Activated CD4-positive, alpha-beta T cell treated with anti-CD3 and anti-CD28 coated beads, Interleukin-2, Interleukin-6, amounts not matched to agents 100 ng/mL and 50 ng/mL, durations not matched to agents 16 hours and 8 hours (primary cell): ENCODE results near the gene SMIM12.
"Not testable (repeated sequence)": the region's sequence is repeated elsewhere in the genome, so short reads cannot be mapped to it uniquely, and the experiment has no call there.

Experiments used
- DNase-seq: peaks from one replicate; pipeline ENCODE4 v3.0.0-alpha.2; 2020

The SMIM12 gene

DNA sequence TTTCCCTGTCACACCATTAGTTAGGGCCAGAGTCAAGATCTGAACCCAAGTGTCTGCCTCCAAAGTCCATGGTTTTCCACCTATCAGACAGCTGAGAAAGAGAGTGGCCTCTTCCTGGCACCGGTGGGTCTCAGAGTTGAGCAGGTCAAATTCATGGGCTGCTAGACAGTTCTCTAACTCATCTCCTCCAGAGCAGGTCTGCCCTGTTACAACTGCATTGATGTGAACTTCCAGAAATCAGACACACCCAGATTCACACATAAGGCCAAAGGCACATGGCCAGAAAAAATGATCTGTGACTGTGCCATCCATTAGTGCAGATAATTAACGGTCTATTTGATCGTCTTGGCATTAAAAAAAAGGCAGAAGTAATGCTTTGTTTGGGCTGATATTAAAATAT, 17.5 kb downstream of the SMIM12 start:
- DNase-seq: no peak

DNA sequence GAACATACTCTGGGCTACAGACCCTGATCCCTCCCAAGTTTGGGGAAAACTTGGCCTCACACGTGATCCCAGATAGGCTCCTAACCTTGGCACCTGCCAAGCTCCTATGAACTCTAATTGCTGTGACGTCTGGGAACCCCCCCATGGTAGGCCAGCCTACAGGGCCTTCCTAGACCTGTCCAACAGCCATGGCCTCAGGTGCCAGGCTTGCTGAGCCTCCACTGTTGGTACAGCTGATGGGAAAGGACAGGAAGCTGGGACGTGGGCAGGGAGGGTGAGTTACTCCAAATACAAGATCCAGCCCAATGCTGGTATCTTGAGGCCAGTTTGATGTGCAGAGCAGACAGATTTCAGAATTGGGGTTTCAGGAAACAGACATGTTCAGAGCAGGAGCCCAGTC, 19.1 kb downstream of the SMIM12 start:
- no peak for DNase-seq

DNA sequence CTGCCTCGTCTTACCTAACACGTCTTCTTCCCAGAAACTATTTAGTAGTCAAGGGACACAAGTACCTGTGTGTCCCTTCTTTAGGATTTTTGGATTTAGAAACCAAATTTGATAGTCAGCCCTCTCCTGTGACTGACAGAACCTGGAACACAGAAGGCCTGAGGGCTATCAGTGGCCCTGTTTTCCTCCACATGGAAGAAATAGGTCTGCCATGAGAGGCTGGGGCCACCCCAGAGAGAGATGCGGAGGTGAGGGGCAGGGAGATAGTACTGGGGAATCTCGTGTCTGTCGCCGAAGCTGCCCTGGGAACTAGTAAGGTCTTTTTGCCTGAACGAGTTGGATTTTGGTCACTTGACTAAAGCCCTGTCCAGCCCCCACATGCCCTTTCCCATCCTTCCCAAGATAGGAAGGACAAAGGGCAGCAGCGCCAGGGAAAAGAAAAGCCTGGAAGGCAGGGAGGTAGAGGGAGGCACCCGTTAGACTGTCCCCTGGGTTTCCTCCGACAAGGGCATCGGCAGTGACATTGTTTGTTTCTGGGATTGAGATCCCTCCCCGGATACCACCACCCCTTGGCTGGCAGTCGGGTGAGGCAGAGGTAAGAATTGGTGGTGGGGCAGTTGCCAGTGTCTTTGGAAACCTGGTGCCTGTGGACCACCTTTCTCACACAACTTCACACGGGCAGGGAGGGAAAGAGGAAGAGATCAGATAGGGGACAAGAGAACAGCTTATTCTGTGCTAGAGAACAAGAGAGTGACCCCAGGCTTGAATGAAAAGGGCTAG, 19.8 kb downstream of the SMIM12 start:
- DNase-seq: no peak

DNA sequence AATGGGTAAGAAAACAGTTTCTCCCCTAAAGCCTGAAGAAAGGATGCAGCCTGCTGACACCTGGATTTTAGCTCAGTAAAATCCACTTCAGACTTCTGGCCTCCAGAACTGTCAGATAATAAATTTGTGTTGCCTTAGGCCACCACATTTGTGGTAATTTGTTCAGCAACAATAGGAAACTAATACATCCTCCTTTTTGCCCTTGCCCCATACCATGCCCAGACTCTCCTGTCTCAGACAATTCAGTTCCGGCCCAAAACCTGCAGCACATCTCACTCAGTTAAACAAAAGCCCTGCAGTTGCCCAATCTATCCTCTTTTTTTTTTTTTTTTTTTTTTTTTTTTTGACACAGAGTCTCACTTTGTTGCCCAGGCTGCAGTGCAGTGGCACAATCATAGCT, 25.8 kb downstream of the SMIM12 start:
- DNase-seq: no peak

DNA sequence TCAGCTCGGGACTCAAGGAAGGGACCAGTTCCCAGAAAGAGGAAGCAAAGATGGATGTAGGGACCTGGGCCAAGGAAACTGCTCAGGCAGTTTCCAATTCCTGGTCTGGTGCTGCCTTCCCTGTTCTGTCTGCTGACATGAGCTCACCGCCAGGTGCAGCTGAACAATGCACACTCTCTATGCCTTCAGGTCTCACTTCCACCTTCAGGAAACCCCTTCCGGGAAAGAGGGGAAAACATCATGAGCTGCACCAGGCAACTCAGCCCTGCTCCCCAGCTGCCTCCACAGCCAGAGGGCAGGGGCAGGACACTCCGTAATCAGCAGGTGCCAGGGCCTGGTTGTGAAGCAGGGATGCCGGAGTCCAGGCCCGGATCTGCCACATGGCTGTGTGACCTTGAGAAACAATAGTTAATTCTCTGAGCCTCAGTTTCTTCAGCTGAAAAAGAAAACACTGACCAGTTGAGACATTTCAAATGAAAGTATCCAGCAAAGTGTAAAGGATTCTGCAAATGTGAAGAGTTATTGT, 27.8 kb downstream of the SMIM12 start:
- no peak for DNase-seq

DNA sequence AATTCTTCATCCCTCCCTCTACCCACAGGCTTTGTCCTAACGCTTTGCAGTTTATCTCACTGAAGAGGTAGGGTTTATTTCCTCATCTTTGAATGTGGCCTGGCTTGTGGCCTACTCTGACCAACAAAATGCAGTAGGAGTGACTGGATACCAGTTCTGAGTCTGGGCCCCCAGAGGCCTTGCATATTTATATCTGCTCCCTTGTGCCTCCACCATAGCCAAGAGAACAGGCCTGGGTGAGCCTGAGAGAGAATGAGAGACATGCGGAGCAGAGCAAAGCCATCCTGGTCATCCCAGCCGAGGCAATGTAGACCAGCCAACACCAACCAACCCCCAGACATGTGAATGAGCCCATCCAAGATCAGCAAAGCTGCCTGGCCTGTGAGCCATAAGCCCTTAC, 30.3 kb downstream of the SMIM12 start:
- DNase-seq: no peak

DNA sequence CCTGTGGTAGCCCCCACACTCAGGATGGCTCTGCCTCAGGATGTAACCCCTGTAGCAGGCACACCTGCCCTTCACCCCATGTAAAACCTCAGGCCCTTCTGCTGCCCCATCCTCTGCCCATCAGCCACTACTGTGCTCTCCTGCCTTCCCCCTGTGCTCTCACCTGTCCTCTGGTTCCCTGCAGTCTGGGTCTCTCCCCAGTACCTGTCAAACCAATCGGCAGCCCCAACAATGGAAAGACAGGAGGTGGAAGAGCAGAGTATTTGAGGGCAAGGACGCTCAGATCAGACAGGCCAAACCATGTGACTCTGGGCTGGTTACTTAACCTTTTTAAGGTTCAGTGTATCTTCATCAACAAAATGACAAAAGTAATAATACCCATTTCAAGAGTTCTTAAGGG, 30.9 kb downstream of the SMIM12 start:
- DNase-seq: no peak

DNA sequence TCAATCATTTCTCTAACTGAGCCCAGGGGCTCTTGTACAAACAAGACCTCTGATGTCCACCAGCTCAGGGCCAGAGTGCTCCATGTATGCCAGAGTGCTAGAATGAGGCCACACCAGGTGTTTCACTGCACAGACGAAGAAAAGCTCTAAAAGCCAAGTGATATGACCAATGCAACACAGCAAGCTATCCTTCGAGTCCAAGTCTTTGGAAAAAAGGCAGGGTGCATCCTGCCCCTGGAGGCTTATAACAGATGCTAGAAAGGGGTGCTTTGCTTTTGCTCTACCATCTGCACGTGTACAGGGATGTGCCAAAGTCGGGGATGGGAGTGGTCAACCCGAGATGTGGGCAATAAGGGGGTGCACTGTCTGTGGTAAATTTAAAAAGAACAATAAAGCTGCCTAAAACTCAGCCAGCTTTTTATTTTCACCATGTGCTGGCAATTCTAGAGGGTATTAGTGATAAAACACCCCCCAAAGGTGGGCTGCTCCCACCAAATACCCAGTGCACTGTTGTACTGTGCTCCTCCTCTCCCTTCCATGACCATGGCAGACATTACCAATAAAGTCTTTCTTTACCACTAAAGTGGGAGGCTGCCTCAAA, 32.1 kb downstream of the SMIM12 start:
- DNase-seq: no peak

DNA sequence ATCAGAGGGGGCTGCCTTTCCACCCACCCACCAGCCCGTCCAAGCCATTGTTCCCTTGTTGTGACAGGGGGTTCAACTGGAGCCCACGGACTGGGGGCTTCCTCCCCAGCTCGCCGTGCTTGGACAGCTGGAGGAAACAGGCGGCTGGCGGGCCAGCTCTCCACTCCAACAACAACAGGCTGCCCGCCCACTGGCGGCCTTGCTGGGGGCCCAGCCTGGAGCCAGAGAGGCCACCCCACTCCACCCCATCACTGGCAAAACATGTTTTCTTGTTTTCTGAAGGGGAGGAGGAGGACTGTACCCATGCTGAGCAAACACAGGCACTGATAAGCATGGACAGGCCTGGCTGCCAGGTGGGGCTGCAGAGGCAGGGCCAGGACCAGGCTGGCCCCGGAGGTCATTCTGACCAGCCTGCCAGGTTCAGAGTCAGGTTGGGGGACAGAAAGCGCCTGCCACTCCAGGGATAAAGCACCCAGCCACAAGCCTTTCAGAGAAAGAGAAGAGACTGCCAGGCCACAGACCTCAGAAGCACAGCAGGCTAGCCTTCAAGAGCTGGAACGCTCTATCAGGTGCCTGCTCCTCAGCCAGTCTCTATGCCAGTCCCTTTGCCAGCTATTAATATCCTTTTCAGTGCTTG, 34.0 kb downstream of the SMIM12 start:
- no peak for DNase-seq

DNA sequence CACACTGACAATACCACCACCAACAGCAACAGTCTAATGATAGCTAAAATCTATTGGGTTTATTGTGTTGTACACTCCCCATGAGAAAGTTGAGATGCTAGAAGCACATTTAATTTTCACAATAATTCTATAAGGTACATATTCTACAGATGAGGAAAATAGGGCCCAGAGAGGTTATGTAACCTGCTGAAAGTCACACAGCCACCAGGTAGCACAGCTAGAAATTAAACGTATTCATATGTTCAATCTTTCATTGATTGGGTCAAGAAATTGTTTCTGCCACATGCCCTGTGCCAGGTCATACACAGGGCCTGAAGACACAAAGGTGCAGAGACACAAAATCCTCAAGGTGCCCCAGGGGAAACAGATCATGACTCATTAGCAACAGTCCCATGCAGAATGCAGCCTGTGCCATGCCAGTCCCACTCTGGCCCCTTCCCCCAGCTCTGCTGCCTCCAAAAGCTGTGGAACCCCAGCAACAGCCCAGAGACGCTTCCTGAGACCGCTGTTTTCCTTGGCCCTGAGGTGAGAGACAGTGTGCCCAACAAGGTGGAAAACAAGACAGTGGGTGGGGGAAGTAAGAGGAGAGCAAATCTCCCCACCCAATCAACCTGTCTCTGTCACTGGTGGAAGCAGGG, 34.6 kb downstream of the SMIM12 start:
- no peak for DNase-seq

DNA sequence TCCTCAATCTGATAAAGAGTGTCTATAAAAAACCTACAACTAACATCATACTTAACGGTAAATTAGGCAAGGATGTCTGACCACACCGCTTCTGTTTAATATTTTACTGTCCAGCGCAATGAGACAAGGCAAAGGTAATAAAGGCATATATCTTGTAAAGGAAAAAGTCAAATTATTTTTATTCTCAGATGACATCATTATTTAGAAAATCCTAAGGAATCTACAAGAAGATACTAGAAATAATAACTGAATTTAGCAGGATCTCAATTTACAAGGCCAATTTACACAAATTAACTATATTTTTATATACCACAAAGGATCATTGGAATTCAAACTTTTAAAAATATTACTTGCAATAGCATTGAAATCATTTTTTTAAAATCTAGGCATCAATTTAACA, 37.3 kb downstream of the SMIM12 start:
- DNase-seq: no peak

DNA sequence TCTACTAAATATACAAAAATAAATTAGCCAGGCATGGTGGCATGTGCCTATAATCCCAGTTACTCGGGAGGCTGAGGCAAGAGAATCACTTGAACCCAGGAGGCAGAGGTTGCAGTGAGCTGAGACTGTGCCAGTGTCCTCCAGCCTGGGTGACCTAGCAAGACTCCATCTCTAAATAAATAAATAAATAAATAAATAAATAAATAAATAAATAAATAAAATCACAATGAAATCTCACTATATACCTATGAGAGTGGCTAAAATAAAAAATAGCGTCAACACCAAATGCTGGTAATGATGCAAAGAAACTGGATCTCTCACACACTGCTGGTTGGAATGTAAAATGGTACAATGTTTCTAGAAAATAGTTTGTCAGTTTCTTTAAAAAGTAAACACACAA, 40.7 kb downstream of the SMIM12 start:
- DNase-seq: not testable (repeated sequence)

DNA sequence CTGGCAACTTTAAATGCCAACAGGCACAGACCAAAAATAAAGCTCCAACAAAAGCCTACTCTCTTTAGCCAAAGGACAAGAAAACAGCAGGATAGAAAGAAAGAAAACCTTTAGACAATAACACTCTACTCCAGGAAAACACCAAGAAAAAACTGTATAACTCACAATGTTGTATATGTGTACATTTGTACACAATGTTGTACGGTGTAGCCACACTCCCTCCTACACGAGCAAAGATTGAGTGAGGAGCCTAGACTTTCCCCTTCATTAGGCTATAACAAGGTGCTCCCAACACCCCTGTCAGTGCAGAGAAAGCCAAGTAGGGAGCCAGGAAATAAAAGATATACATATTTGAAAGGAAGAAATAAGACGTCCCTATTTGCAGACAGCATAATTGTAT, 42.8 kb downstream of the SMIM12 start:
- DNase-seq: no peak

DNA sequence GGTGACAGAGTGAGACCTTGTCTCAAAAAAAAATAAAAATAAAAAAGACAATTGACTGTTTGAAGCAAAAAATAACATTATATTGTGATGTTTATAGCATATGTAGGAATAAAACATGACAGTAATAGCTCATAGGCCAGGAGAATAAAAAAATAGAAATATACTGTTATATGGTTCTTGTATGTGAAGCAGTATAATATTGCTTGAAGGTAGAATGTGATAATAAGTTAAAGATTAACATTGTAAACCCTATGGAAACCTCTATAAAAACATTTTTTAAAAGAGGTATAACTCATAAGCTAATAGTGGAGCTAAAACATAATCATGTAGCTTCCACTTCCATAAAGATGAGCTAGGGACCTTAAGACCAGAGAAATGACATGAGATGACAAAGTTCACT, 43.2 kb downstream of the SMIM12 start:
- no peak for DNase-seq

DNA sequence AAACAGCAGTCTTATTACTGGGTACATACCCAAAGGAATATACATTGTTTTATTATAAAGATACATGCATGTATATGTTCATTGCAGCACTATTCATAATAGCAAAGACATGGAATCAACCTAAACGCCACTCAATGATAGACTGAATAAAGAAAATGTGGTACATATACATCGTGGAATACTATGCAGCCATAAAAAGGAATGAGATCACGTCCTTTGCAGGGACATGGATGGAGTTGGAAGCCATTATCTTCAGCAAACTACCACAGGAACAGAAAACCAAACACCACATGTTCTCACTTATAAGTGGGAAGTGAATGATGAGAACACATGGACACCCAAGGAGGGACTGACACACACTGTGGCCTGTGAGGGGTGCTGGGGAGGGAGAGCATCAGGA, 48.8 kb downstream of the SMIM12 start:
- DNase-seq: not testable (repeated sequence)

DNA sequence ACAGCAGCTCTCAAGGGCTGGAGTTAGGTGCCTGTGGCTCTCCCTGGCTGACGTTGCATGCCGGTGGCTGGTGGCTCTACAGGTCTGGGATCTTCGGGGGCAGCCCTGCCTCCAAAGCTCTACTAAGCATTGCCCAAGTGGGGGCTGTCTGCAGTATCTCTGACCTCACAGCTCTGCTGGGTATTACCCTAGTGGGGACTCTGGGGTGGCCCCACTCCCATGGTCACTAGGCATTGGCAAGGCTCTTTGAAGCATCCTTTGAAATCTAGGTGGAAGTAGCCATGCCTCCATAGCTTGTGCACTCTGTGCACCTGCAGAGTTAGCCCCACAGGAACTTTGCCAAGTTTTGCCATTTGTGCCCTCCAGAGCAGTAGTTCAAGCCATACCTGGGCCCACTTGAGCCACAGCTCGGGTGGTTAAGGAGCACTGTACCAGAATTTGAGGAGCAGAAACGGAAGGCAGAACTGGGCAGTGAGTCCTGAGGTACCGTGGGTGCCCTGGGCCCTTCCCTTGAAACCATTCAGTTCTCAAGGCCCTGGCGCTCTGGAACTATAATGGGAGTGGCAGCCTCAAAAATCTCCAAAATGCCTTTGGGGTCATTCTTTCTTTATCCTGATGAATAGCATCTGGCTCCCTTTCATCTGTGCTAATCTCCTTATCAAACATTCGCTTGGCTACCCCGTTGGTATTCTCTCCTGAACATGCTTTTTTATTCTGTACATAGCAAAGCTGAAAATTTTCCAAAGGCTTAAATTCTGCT, 51.3 kb downstream of the SMIM12 start:
- no peak for DNase-seq

DNA sequence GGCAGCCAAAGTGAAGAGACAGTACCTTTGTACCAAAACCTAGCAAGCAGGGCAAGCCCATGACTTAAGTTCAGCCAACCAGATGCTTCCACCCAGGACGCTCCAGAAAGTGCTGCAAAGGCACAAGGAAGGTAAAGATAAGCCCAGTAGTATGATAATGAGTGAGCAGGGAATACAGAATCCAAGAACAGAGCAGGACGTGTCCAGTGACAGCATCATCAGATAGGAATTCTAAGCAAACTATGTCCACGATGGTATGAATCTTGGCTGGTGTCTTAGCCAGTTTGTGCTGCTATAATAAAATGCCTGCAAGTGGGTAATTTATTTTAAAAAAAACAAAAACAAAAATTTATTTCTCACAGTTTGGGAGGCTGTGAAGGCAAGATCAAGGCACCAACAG, 53.2 kb downstream of the SMIM12 start:
- DNase-seq: no peak

DNA sequence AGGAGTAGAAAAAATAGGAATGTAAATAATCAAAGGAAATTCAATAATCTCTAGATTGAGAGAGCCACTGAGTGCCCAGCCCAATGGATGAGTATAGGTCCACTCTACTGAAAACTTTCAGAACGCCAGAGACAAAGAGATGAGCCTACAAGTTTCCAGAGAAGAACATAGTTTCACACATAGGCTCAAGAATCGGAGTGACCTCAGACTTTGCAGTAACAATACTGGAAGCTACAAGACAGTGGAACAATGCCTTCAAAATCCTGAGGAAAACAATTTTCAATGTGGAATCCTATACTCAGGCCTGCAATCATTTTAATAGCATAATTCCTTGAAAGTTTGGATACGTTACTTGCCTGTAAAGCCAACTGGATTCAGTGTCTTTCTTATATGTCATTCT, 55.8 kb downstream of the SMIM12 start:
- DNase-seq: no peak
